PC-9 (cell line): Measurements from ENCODE around the gene OAT. TPM values are rescaled to one million over a fixed set of nuclear protein-coding genes. Genes with fewer than 3 reads are reported as not detected.

Source experiments
- BruUV-seq: library from RNA; stranded (reverse); fragments of 400-500 nt; replicated peaks from 2 replicates; lab custom pipeline; 2021; lab: Mats Ljungman, UMichigan
- CTCF ChIA-PET: fragments of 300-600 bp; sonication (Branson Sonifier 250); formaldehyde crosslinking; loops from one replicate; lab custom pipeline; 2022; ENCODE audit warnings: antibody characterized with exemption; lab: Charles Lee
- POLR2A ChIA-PET: fragments of 300-600 bp; sonication (Branson Sonifier 250); formaldehyde crosslinking; loops from one replicate; lab custom pipeline; 2022; ENCODE audit warnings: antibody characterized with exemption; ENCODE audit not compliant: unreplicated experiment; lab: Charles Lee
- DNase-seq, 2 experiments: peaks; one replicate each; pipeline versions ENCODE4 v3.0.0 to v3.0.0-alpha.2; 2015 to 2022; ENCODE audit warnings: mixed read lengths in 1 of 2
- H2AFZ ChIP-seq: fragments of 200-600 bp; sonication (generic); 2 replicates; pipeline ENCODE4 v1.8.1; 2017; ENCODE audit warnings: antibody characterized with exemption
- H3F3A ChIP-seq: fragments of 200-600 bp; sonication (generic); 2 replicates; pipeline ENCODE4 v1.8.1; 2017; ENCODE audit warnings: antibody characterized with exemption, mild to moderate bottlenecking, low read depth; ENCODE audit not compliant: insufficient read depth
- H3K27ac ChIP-seq: fragments of 200-600 bp; sonication (generic); 2 replicates; pipeline ENCODE4 v1.6.1; 2016; ENCODE audit warnings: mixed run types
- H3K27me3 ChIP-seq: fragments of 200-600 bp; sonication (generic); 2 replicates; pipeline ENCODE4 v1.6.1; 2016; ENCODE audit warnings: low read depth, mixed run types; ENCODE audit not compliant: insufficient read depth
- H3K36me3 ChIP-seq: fragments of 200-600 bp; sonication (generic); 2 replicates; pipeline ENCODE4 v1.6.1; 2016; ENCODE audit warnings: low read depth, mixed run types
- H3K4me1 ChIP-seq: fragments of 200-600 bp; sonication (generic); replicated peaks from 2 replicates; pipeline ENCODE4 v1.6.1; 2016; ENCODE audit warnings: mixed run types; ENCODE audit not compliant: insufficient read depth
- H3K4me2 ChIP-seq: fragments of 200-600 bp; sonication (generic); 2 replicates; pipeline ENCODE4 v1.6.1; 2017; ENCODE audit warnings: mixed run types
- H3K4me3 ChIP-seq: fragments of 200-600 bp; sonication (generic); 2 replicates; pipeline ENCODE4 v1.6.1; 2016; ENCODE audit warnings: mixed run types
- H3K79me2 ChIP-seq: fragments of 200-600 bp; sonication (generic); 2 replicates; pipeline ENCODE4 v1.6.1; 2017; ENCODE audit warnings: low read depth, mixed run types
- H3K9me2 ChIP-seq: fragments of 200-600 bp; sonication (generic); 2 replicates; pipeline ENCODE4 v1.8.1; 2017; ENCODE audit warnings: mild to moderate bottlenecking; ENCODE audit not compliant: insufficient read depth
- H3K9me3 ChIP-seq: fragments of 200-600 bp; sonication (generic); 2 replicates; pipeline ENCODE4 v1.8.1; 2016; ENCODE audit warnings: low read depth; ENCODE audit not compliant: insufficient read depth
- H4K20me1 ChIP-seq: fragments of 200-600 bp; sonication (generic); 2 replicates; pipeline ENCODE4 v1.8.1; 2017; ENCODE audit not compliant: insufficient read depth
- CTCF ChIP-seq: fragments of 200-600 bp; sonication (generic); conservative IDR thresholded peaks from 2 replicates; pipeline ENCODE4 v1.6.1; 2017; ENCODE audit warnings: mixed run types, antibody characterized with exemption, mild to moderate bottlenecking, moderate library complexity
- EZH2 ChIP-seq: fragments of 200-600 bp; sonication (generic); IDR thresholded peaks from 2 replicates; pipeline ENCODE4 v1.8.0; 2017; ENCODE audit warnings: antibody characterized with exemption, low read depth
- intact Hi-C: fragments of 100-400 bp; cut with micrococcal nuclease; formaldehyde crosslinking; loops from one replicate; pipeline ENCODE4 v1.10.0; 2022; ENCODE audit not compliant: unreplicated experiment
- total RNA-seq: library from RNA; stranded (reverse); gene quantifications from 2 replicates; pipeline ENCODE4 v1.2.3, GENCODE V29; 2021

OAT gene
- total RNA-seq, 1 experiment from 2014 or later: 130 TPM

- CTCF ChIA-PET: no interaction called here
- Histone ChIP-seq H3K27me3 (no peaks in the 10 kb centered on the region), H3K4me2 (no peak overlapping the region), H3K36me3 (no peaks in the 10 kb centered on the region), H2AFZ (no peak overlapping the region), H3K4me1 (peaks cover 13% of the 10 kb centered on the region), H3K4me3 (no peak overlapping the region), H3K9me3 (no peaks in the 10 kb centered on the region), H3K79me2 (no peaks in the 10 kb centered on the region), H3F3A (peaks cover 10% of the 10 kb centered on the region; the same call in 1 of the 2 replicates), H3K27ac (no peak overlapping the region), H3K9me2 (no peaks in the 10 kb centered on the region), H4K20me1 (no peaks in the 10 kb centered on the region)
- no peak for DNase-seq
- no TSS peak for BruUV-seq
- TF ChIP-seq CTCF (no peak), EZH2 (no peak)
- intact Hi-C loops: no loop called here
- POLR2A ChIA-PET: no interaction called here
These were observed 10.9 kb upstream of the OAT start for GRCh38 chr10:124429576-124429975.

GRCh38 chr10:124428207-124428777, 9.6 kb upstream of the OAT start:
- Histone ChIP-seq H3F3A (peaks cover 10% of the 10 kb centered on the region; the same call in 1 of the 2 replicates), H3K4me3 (no peak overlapping the region), H3K36me3 (no peaks in the 10 kb centered on the region), H3K27ac (peak overlapping the region; percentile 39), H3K79me2 (no peaks in the 10 kb centered on the region), H3K4me2 (peak overlapping the region; percentile 56), H3K9me2 (no peaks in the 10 kb centered on the region), H3K4me1 (peaks cover 13% of the 10 kb centered on the region), H3K9me3 (no peaks in the 10 kb centered on the region), H3K27me3 (no peaks in the 10 kb centered on the region), H2AFZ (no peak overlapping the region), H4K20me1 (no peaks in the 10 kb centered on the region)
- ChIA-PET CTCF (interaction anchor here (0.6 kb wide), 1 partner anchor 311 kb away, joined by 3 read pairs; no protein-coding TSS in a partner anchor), POLR2A (no interaction called here)
- BruUV-seq: no TSS peak
- intact Hi-C loops: no loop called here
- TF ChIP-seq EZH2 (no peak), CTCF (no peak)
- peak; percentile 12 to 52 for DNase-seq

- no TSS peak for BruUV-seq
- Histone ChIP-seq H3K27me3 (no peaks in the 10 kb centered on the region), H3K4me3 (no peak overlapping the region), H3F3A (peaks cover 10% of the 10 kb centered on the region; the same call in 1 of the 2 replicates), H2AFZ (no peak overlapping the region), H3K9me2 (no peaks in the 10 kb centered on the region), H3K79me2 (no peaks in the 10 kb centered on the region), H3K4me2 (no peak overlapping the region), H4K20me1 (no peaks in the 10 kb centered on the region), H3K36me3 (no peaks in the 10 kb centered on the region), H3K9me3 (no peaks in the 10 kb centered on the region), H3K4me1 (peaks cover 13% of the 10 kb centered on the region), H3K27ac (no peak overlapping the region)
- ChIA-PET POLR2A (no interaction called here), CTCF (no interaction called here)
- intact Hi-C loops: no loop called here
- no peak for TF ChIP-seq EZH2
- TF ChIP-seq CTCF: no peak
- DNase-seq: no peak
These were observed 6.7 kb upstream of the OAT start for GRCh38 chr10:124425227-124425962.
